GM18517 (cell line): Measurements from ENCODE around the gene CCSER2.
"Not testable (repeated sequence)": the region's sequence is repeated elsewhere in the genome, so short reads cannot be mapped to it uniquely, and the experiment has no call there.

Experiments
- ATAC-seq: cut with Tn5 transposase; IDR thresholded peaks from one replicate; pipeline ENCODE4 v1.9.1; 2021; ENCODE audit warnings: mild to moderate bottlenecking, moderate library complexity; ENCODE audit not compliant: unreplicated experiment

The CCSER2 gene

DNA sequence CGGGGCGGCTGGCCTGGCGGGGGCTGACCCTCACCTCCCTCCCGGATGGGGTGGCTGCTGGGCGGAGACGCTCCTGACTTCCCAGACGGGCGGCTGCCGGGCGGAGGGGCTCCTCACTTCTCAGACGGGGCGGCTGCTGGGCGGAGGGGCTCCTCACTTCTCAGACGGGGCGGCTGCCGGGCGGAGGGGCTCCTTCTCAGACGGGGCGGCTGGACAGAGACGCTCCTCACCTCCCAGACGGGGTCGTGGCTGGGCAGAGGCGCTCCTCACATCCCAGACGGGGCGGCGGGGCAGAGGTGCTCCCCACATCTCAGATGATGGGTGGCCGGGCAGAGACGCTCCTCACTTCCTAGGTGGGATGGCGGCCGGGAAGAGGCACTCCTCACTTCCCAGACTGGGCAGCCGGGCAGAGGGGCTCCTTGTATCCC is 19.2 kb downstream of the CCSER2 start:
- not testable (repeated sequence) for ATAC-seq

DNA sequence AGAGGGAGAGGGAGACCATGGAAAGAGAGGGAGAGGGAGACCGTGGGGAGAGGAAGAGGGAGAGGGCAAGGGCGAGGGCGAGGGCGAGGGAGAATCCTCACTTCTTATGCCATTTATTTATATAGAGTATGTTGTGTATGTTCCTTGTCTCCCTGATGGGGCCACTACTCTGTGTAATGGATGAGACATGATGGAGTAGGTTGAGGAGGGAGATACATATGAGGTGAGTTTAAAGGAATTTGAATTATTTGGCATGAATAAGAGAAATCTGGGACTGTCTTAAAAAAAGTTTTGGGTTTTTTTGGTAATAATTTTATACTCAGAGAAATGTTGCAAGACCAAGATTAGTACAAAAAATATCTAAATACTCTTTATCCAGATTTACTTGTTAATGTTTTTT is 20.1 kb downstream of the CCSER2 start:
- ATAC-seq = no peak

DNA sequence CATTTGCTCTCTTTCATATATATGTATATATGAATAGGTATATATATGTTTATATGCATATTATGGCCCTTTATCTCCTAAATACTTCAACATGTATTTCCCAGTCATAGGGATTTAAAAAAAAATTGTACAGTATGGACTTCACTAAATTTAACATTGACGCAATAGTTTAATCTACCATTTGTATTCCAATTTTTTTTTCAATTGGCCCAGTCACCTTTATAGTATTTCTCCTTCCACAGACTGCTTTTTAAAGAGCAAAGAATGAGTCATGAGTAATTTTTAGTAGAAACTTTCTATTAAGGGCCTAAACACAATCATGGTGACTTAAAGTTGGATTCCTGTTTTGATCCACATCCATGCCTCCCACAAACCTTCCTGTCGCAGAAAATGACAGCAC is 20.5 kb downstream of the CCSER2 start:
- ATAC-seq = no peak

DNA sequence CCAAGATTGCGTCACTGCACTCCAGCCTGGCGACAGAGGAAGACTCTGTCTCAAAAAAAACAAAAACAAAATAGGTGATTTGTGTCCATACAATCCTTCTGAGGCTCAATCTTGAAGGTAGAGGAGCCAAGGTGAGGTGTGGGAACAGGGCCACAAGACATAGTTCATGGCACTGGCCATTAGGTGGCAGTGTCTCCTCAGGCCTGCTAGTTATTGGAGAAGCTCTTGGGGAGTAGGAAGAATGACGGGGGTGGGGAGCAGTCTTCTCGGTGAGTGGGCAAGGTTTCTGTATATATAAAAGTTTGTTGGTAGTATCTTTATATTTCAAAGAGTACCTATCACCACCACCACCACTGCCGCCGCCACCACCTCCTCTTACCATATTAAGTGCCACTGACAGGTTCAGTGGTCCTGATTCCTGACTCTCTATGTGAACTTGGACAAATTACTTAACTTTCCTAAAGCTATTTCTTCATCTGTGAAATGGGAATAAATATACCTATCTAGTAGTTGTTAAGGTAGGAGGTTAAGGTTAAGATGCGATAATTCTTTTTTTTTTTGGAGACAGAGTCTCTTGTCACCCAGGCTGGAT is 24.0 kb downstream of the CCSER2 start:
- ATAC-seq = peak; percentile 91

DNA sequence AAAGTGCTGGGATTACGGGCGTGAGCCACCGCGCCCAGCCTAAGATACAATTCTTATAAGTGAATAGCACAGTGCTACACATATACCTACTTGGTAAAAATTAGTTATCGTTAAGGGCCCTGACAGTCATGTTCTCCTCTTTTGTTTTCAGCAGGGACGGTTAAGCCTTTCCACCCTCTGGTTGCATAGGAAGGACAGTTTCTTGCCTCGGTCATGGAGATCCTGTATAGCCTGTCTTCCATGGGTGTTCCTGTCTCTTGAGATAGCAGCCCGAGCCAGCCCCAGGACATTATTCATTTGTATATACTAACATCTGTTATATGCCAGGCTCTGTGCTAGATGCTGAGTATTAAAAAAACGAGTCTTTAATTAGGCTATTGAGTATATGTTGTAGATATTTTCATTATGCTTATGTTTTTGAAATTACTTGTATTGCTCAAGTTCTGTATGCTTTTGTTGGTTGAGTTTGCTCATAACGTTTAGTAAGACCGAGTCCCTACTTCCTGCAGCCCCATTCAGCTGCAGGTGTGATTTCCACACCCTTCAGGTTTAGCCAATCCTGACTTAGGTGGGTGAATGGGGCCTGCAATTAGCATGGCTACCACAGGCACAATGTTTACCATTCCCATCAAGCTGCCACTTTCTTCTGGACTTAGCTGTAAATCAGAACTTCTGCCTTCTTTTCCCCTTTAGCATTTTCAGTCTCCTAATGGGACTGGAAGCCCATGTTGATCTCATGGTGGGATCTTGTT is 24.8 kb downstream of the CCSER2 start:
- no peak for ATAC-seq

DNA sequence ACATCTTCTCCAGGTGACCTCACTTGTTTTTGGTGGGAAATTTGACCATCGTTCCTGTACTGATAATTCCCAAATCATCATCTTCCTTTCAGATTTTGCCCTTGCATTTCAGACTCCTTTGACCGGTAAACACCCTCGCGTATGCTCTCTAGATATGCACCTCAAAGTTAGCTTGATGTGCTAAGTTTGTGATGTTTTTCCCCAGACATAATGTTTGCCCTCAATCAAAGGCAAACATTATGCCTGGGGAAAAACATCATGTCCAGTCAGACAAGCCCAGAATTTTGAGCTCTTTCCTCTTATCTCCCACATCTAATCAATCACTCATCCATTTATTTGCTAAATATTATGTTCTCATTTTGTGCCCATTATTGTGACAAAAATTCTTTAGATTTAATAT is 26.2 kb downstream of the CCSER2 start:
- no peak for ATAC-seq

DNA sequence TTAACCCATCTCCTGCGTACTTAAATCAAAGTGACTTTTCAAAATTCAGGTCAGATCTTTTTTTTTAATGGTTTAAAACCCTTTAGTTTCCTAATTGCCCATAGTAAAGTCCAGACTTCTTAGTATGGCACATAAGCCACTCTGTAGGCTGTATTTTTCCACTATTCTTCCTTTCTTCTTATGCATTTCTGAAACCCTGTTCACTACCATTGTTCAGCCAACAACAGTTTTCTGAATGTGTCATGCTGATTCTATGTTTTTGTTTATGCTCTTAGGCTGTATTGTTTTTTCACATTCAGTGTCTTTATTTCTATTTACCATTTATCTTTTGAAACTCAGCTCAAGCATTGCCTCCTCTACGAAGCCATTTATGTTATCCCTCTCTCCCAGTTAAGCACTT is 26.7 kb downstream of the CCSER2 start:
- no peak for ATAC-seq

DNA sequence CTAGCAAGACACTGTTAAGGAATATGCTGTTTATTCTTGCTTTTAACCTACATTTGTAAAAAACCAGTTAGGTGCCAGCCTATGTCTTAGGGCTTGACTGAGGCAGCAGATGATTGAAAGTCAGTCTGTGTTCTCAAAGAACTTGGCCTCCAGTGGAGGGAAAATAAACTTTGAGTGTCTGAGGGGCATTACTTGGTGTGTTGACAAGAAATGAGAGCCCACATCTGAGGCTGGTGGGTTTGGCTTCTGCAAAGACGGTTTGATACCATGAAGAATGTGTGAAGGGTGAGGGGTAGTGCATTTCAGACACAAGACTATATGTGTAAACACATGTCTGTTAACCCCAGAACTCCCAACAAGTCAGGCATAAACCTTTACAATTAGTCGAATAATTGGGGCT is 28.5 kb downstream of the CCSER2 start:
- no peak for ATAC-seq

DNA sequence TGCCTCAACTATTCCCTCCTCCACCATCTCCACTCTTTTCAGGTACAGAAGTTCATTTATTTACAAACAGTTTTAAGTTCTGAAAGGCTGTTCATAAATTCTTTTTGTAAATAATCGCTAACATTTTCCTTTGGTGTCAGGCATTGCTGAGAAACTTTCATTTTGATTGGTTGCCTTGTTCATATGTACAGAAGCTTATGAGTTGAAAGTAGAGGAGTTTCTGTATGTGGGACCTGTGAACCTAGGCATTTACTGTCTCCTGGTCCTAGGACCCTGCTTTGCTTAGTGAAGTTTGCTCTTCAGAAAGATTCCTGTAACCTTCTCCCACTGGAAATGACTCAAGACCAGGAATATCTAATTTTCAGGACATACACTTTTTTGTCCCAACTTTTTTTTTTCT is 30.4 kb downstream of the CCSER2 start:
- ATAC-seq = no peak

DNA sequence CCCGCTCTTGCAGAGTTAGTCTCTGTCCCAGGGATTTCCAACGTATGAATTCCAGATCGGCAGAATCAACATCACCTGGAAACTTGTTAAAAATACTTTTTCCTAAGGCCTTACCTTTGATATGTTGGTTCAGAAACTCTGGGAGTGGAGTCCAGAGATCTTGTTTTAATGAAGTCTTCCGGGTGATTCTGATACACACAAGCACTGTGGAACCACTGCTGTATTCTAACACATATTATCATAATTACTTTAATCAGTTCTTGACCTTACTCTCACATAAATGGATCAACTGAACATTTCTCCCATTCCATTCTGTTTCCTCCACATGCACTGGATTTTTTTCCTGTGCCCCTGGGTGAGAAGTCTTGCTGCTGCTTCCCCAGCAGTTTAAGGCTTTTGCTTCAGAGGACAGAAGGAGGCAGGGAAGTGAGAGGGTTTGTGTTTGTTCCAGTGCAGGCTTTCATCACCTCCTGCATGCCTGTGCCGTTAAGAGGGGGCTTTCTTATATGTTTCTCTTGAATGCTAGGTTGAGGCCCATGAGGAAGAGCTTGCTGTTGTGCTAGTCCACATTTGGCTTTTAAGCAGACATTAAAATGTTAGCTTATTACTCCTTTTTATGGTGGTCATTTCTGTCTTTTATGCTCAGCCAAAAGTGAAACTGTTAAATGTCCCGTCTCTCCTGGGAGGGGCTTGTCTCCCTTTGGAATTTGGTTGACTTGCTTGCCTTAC is 32.4 kb downstream of the CCSER2 start:
- ATAC-seq = no peak

DNA sequence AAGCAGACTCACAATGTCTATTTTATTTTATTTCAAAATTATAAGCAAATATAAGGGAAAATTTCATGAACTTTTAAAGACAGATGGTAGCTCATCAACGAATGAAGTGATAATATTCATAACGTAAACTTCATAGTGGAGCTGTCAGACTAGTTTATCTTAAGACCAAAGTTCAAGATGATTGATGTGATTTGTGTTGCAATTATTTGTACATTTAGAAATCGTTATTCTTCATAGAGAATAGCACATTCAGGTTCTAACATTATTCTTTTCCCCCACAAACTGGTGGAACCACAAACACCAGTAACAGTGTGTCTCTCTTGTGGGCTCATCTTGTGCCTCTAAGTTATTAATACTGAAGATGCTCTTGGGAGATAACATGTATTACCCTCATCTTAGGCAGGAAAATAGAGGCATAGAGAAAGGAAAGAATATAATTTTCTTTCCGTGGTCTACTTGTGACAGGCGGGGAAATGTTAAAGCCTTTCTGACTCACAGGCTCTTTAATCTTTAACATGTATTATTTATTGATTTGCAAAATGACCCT is 37.0 kb downstream of the CCSER2 start:
- no peak for ATAC-seq

DNA sequence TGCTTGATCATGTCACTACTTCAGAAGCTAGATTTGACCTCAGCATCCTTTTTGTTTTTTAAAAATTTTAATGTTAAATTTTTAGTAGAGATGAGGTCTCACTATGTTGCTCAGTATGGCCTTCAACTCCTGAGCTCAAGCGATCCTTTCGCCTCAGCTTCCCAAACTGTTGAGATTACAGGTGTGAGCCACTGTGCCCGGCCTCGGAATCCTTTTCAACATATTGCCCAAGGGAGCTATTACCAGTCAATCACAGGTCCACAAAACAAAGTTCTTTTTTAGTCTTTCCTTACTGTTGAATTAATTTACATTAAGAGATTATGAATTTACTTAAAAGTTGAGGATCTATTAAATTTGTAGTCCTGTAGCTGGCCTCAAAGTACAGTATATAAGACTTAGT is 37.7 kb downstream of the CCSER2 start:
- ATAC-seq = no peak

DNA sequence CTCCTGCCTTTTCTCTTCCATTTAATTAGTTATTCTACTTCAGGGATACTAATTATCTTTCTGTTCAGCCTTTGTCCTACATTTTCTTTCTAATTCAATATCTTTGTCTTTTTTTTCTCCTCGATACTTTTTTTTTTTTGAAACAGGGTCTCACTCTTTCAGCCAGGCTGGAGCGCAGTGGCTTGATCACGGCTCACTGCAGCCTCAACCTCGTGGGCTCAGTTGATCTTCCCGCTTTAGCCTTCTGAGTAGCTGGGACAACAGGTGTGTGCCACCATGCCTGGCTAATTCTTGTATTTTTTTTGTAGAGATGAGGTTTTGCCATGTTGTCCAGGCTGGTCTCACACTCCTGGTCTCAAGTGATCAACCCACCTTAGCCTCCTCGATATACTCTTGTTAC is 38.9 kb downstream of the CCSER2 start:
- no peak for ATAC-seq

DNA sequence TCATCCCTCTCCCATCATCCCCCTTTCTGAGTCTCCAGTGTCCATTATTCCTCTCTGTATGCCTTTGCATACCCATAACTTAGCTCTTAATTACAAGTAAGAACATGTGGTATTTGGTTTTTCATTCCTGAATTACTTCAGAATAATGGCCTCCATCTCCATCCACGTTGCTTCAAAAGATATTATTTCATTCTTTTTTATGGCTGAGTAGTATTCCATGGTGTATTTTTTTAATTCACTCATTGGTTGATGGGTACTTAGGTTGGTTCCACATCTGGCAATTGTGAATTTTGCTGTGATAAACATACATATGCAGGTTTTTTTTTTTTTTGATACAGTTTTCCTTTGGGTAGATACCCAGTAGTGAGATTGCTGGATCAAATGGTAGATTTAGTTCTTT is 40.4 kb downstream of the CCSER2 start:
- ATAC-seq = no peak

DNA sequence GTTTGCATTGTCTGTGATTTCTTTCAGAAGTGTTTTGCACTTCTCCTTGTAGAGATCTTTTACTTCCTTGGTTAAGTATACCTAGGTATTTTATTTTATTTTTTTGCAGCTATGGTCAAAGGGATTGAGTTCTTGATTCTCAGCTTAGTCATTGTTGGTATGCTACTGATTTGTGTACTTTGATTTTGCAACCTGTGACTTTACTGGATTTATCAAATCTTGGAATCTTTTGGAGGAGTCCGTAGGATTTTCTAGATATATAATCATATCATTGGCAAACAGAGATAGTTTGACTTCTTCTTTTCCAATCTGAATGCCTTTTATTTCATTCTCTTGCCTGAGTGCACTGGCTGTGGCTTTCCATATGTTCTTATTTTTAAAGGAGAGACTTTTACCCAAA is 41.9 kb downstream of the CCSER2 start:
- ATAC-seq = no peak

DNA sequence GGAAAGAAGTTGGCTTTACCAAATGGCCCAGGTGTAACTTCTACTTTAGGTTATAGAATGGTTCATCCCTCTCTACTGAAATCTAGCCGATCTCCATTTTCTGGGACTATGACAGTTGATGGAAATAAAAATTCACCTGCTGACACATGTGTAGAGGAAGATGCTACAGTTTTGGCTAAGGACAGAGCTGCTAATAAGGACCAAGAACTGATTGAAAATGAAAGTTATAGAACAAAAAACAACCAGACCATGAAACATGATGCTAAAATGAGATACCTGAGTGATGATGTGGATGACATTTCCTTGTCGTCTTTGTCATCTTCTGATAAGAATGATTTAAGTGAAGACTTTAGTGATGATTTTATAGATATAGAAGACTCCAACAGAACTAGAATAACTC is 43.6 kb downstream of the CCSER2 start:
- no peak for ATAC-seq

DNA sequence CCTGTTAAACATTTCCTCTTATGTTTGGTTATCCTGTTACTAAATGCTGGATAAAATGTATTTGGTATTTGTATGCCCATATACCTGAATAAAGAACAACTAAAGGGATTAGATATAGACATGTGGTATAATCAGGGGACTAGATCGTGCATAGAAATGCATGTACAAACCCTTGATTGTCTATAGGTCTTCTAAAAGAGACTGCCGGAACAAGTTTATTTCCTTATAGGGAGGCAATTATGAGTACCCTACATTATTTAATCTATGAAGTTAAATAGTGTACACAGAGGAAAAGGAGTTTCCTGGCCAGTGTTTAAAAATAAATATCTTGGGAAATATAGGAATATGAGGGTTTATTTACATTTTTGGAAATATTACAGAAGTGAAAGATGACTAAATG is 44.6 kb downstream of the CCSER2 start:
- no peak for ATAC-seq

DNA sequence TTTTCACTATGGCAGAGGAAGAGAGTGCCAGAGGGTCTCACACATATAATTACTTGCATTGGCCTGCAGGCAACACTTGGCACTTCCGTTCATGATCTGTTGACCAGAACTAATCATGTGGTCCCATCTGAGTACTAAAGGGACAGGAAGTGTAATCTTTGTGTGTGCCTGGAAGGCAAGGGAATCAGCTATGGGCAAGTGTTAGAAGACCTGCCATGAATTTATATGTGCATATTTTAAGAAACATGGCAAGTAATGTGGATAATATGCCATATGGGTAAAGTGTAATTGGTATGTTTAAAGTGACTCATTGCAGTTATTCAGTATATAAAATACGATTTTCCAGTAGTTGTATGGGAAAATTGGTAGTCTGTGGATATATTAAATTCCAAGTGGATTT is 46.1 kb downstream of the CCSER2 start:
- ATAC-seq = no peak

DNA sequence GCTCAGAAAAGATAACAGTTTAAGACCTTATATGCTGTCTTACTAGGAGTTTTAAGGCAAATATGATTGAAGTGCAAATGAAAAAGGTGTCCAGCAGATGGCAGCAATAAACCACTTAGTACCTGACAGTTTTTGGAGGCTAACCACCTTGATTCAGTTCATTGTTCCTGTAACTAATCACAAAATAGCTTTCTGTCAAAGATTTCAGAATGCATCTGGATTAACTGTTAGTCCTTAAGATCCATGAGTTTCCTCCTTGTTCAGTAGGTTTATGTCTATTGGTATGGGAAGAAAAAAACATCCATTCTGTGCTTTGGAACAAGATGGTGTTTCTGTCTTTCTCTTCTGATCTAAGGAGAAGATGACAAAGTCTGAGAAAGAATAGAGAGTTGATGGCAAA is 46.6 kb downstream of the CCSER2 start:
- ATAC-seq = no peak

DNA sequence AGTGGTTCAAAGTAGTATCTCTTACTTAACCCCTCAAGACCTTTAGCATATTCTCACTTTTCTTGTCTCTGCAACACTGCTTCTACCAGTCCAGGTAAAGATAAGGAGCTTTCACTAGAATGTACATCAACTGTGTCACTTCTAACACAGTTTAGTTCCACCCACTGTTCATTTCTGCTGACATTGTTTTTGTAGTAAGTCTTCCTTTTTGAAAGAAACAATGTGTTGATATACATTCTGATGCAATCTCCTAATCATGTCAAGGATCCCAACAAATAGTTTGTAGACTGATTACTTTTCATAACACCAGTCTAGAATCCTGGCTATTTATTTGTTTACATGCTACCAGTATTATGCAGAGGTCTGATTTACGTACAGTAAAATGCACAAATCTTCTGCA is 47.5 kb downstream of the CCSER2 start:
- no peak for ATAC-seq

DNA sequence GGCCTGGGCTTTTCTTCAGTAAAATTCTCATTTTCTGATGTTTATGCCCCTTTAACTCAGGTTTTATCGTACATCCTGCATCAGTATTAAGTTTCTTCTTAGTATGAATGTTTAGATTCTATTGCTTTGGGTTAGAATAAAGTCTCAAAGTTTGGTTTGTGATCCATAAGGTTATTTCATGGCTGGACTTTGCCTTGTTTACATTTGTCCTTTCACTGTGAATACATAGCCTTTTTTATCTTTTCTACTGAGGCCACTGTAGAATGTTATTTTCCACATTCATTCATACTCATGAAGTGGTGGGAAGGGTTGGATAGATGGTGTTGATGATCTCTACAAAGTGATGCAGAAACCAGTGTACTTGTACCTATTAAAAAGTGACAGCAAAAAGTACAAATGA is 59.8 kb downstream of the CCSER2 start:
- ATAC-seq = no peak

DNA sequence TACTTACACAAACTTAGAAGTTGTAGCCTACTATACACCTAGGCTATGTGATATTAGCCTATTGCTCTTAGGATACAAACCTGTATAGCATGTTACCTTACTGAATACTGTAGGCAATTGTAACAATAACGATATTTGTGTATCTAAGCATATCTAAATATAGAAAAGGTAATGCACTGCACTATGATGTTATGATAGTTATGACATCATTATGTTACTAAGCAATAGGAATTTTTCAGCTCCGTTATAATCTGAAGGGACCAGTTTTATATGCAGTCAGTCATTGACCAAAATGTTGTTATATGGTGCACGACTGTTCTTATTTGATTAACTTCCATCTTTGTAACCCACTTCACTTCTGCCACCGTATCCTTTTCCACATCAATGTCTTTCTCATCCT is 62.0 kb downstream of the CCSER2 start:
- ATAC-seq = no peak
